ENCODE measurements around the gene PTPRF. TPM values are rescaled to one million over a fixed set of nuclear protein-coding genes. Genes with fewer than 3 reads are reported as not detected.

The PTPRF gene
- polyA plus RNA-seq, 3 donors: not detected

DNA sequence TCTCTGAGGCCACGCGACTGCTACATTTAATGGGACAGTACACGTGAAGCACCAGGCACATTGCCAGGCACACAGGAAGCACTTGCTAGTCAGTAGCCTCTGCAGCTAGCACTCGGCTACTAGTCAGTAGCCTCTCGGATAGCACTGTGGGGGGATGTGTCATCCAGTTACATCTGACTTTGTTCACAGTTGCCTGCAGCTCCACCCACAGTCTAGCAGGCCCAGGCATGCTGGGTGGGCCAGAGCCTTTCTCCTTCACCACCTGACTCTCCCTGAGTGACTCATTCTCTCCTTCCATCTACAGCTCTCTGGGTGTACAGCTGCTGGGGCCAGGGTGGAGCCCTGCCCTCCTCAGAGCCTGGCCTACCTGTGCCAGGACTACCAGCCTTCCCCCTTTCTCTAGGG, 51.5 kb downstream of the PTPRF start:
- Mint-ChIP-seq H3K9me3 (no peaks in the 10 kb centered on the region), H3K4me1 (no peaks in the 10 kb centered on the region), H3K4me3 (no peak overlapping the region), H3K27me3 (ENCODE audit: low read depth in 3 of 3) (peaks cover 0 to 2% (median 1%) of the 10 kb centered on the region in 3 donors), H3K27ac (no peak overlapping the region), H3K36me3 (no peaks in the 10 kb centered on the region)
- H4K20me1 ChIP-seq (ENCODE audit: insufficient read depth, low read length): no peaks in the 10 kb centered on the region
- no peaks in the 10 kb centered on the region for H3K4me1 ChIP-seq (ENCODE audit: control insufficient read depth in 1 of 2, insufficient read depth in 2 of 2, low read length in 2 of 2)
- no peaks in the 10 kb centered on the region for H3K79me2 ChIP-seq (ENCODE audit: insufficient read depth, low read length)
- no peak overlapping the region for H2AFZ ChIP-seq (ENCODE audit: insufficient read depth, low read depth, low read length, poor library complexity, severe bottlenecking)
- DNase-seq: no peak
- no peaks in the 10 kb centered on the region for H3K9me3 ChIP-seq (replicated peaks in 1 of 2; ENCODE audit: control insufficient read depth in 1 of 2, insufficient read depth in 1 of 2, low read length in 2 of 2)
- no peak overlapping the region for H3K4me2 ChIP-seq (replicated peaks; ENCODE audit: extremely low read depth, low read length, poor library complexity, severe bottlenecking)
- no peak overlapping the region for H3K27ac ChIP-seq (ENCODE audit: low read depth in 1 of 2, low read length in 2 of 2)
- WGBS (ENCODE audit: insufficient coverage): 87% methylated on average over 4 of the region's 5 CpGs
- no peak overlapping the region for H3K9ac ChIP-seq (ENCODE audit: insufficient read depth, low read length, poor library complexity, severe bottlenecking)
- H3K27me3 ChIP-seq (ENCODE audit: control insufficient read depth in 2 of 2, insufficient read depth in 2 of 2, low read length in 2 of 2): no peaks in the 10 kb centered on the region
- intact Hi-C loops (cut with micrococcal nuclease): no loop called here
- TF ChIP-seq, protein P1, sequence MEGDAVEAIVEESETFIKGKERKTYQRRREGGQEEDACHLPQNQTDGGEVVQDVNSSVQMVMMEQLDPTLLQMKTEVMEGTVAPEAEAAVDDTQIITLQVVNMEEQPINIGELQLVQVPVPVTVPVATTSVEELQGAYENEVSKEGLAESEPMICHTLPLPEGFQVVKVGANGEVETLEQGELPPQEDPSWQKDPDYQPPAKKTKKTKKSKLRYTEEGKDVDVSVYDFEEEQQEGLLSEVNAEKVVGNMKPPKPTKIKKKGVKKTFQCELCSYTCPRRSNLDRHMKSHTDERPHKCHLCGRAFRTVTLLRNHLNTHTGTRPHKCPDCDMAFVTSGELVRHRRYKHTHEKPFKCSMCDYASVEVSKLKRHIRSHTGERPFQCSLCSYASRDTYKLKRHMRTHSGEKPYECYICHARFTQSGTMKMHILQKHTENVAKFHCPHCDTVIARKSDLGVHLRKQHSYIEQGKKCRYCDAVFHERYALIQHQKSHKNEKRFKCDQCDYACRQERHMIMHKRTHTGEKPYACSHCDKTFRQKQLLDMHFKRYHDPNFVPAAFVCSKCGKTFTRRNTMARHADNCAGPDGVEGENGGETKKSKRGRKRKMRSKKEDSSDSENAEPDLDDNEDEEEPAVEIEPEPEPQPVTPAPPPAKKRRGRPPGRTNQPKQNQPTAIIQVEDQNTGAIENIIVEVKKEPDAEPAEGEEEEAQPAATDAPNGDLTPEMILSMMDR (IDR thresholded peaks at IDR 0.05): no peak
- H3K36me3 ChIP-seq (replicated peaks in 1 of 2; ENCODE audit: control insufficient read depth in 1 of 2, insufficient read depth in 2 of 2, low read length in 2 of 2): no peaks in the 10 kb centered on the region
- H3K4me3 ChIP-seq (replicated peaks in 1 of 3; ENCODE audit: low read depth in 2 of 3, low read length in 3 of 3): no peak overlapping the region

DNA sequence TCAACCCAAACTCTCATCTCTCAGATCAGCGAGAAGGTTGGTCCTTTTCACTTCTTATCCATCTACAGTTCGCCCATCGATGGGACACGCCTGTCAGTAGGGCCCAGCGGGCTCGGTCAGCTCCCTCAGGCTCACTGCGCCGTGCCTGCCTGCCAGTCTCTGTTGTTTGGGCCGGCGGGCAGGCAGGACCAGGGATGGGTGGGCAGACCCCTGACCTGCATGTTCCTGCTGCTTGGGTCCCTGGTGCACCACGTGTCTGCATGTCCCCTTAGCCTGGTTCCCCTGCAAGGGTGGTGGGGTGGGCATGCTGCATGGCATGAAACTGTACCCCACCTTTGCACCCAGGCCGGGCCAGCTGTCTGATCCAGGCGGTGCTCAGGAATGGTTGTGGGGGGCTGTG, 52.4 kb downstream of the PTPRF start:
- Mint-ChIP-seq H3K4me3 (no peak overlapping the region), H3K36me3 (no peaks in the 10 kb centered on the region)

More for the DNA sequence above, 52.4 kb downstream of the PTPRF start:
- H4K20me1 ChIP-seq (ENCODE audit: insufficient read depth, low read length): no peaks in the 10 kb centered on the region
- no peak for DNase-seq
- H3K27ac Mint-ChIP-seq: no peak overlapping the region
- no peak overlapping the region for H3K4me2 ChIP-seq (replicated peaks; ENCODE audit: extremely low read depth, low read length, poor library complexity, severe bottlenecking)
- TF ChIP-seq, protein P1 (IDR thresholded peaks at IDR 0.05): no peak
- H3K9me3 Mint-ChIP-seq: no peaks in the 10 kb centered on the region
- no peaks in the 10 kb centered on the region for H3K4me1 Mint-ChIP-seq
- H3K79me2 ChIP-seq (ENCODE audit: insufficient read depth, low read length): no peaks in the 10 kb centered on the region
- WGBS (ENCODE audit: insufficient coverage): 100% methylated on average over 11 of the region's 13 CpGs
- no peak overlapping the region for H2AFZ ChIP-seq (ENCODE audit: insufficient read depth, low read depth, low read length, poor library complexity, severe bottlenecking)
- intact Hi-C loops (cut with micrococcal nuclease): no loop called here
- no peaks in the 10 kb centered on the region for H3K27me3 ChIP-seq (ENCODE audit: control insufficient read depth in 2 of 2, insufficient read depth in 2 of 2, low read length in 2 of 2)
- H3K27ac ChIP-seq (ENCODE audit: low read depth in 1 of 2, low read length in 2 of 2): no peak overlapping the region
- H3K9ac ChIP-seq (ENCODE audit: insufficient read depth, low read length, poor library complexity, severe bottlenecking): no peak overlapping the region
- H3K27me3 Mint-ChIP-seq (ENCODE audit: low read depth in 3 of 3): peaks cover 0 to 1% (median 0%) of the 10 kb centered on the region in 3 donors
- no peak overlapping the region for H3K4me3 ChIP-seq (replicated peaks in 1 of 3; ENCODE audit: low read depth in 2 of 3, low read length in 3 of 3)
- H3K36me3 ChIP-seq (replicated peaks in 1 of 2; ENCODE audit: control insufficient read depth in 1 of 2, insufficient read depth in 2 of 2, low read length in 2 of 2): no peaks in the 10 kb centered on the region
- H3K9me3 ChIP-seq (replicated peaks in 1 of 2; ENCODE audit: control insufficient read depth in 1 of 2, insufficient read depth in 1 of 2, low read length in 2 of 2): no peaks in the 10 kb centered on the region
- no peaks in the 10 kb centered on the region for H3K4me1 ChIP-seq (ENCODE audit: control insufficient read depth in 1 of 2, insufficient read depth in 2 of 2, low read length in 2 of 2)
